Measurements from ENCODE around the gene CRTC1.

CRTC1 gene

GRCh38 chr19:18761531-18762110, 78.1 kb downstream of the CRTC1 start:
- TF ChIP-seq TAF1 (IDR thresholded peaks at IDR 0.05; ENCODE audit: borderline replicate concordance, insufficient read depth, low read length) (no peak), FOXP2 (optimal IDR thresholded peaks at IDR 0.05; ENCODE audit: borderline replicate concordance, extremely low read depth, extremely low read length, insufficient read depth) (no peak), SIN3A (IDR thresholded peaks at IDR 0.05; ENCODE audit: borderline replicate concordance, insufficient read depth, low read length) (no peak), REST (IDR thresholded peaks at IDR 0.05; ENCODE audit: insufficient read depth in 1 of 2, low read depth in 2 of 2, low read length in 2 of 2) (no peak), POLR2AphosphoS5 (IDR thresholded peaks at IDR 0.05; ENCODE audit: low read depth, low read length) (no peak)

- TF ChIP-seq FOXP2 (optimal IDR thresholded peaks at IDR 0.05; ENCODE audit: borderline replicate concordance, extremely low read depth, extremely low read length, insufficient read depth) (peak; percentile 7), TAF1 (IDR thresholded peaks at IDR 0.05; ENCODE audit: borderline replicate concordance, insufficient read depth, low read length) (no peak), REST (IDR thresholded peaks at IDR 0.05; ENCODE audit: insufficient read depth in 1 of 2, low read depth in 2 of 2, low read length in 2 of 2) (no peak)
Measured at GRCh38 chr19:18762125-18763023, 78.9 kb downstream of the CRTC1 start.

- TF ChIP-seq REST (IDR thresholded peaks at IDR 0.05; ENCODE audit: insufficient read depth in 1 of 2, low read depth in 2 of 2, low read length in 2 of 2) (no peak), POLR2AphosphoS5 (IDR thresholded peaks at IDR 0.05; ENCODE audit: low read depth, low read length) (no peak), FOXP2 (optimal IDR thresholded peaks at IDR 0.05; ENCODE audit: borderline replicate concordance, extremely low read depth, extremely low read length, insufficient read depth) (no peak), SIN3A (IDR thresholded peaks at IDR 0.05; ENCODE audit: borderline replicate concordance, insufficient read depth, low read length) (no peak), TAF1 (IDR thresholded peaks at IDR 0.05; ENCODE audit: borderline replicate concordance, insufficient read depth, low read length) (no peak)
Measured at GRCh38 chr19:18763674-18764590, 80.5 kb downstream of the CRTC1 start.

DNA sequence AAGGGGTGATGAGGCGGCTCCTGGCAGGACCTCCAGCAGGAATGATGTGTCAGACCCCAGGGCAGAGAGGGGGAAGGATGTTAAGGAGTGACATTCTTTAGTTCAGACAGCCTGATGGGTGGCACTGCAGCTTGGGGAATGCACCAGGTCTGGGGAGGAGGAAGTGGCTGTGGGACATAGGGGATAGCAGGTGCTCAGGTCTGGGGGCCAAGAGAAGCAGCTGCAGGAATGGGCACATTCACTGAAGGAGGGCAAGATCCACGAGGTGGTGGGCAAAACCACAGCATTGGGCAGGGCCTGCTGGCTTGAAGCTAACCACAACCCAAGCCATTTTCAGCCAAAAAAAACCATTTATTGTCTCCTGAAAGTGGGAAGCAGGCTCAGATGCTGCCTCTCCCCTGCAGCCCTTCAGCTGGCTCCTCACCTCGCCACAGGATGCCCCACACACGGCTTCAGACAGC, 81.1 kb downstream of the CRTC1 start:
- TF ChIP-seq SIN3A (IDR thresholded peaks at IDR 0.05; ENCODE audit: borderline replicate concordance, insufficient read depth, low read length) (no peak), POLR2AphosphoS5 (IDR thresholded peaks at IDR 0.05; ENCODE audit: low read depth, low read length) (no peak), TAF1 (IDR thresholded peaks at IDR 0.05; ENCODE audit: borderline replicate concordance, insufficient read depth, low read length) (no peak), FOXP2 (optimal IDR thresholded peaks at IDR 0.05; ENCODE audit: borderline replicate concordance, extremely low read depth, extremely low read length, insufficient read depth) (no peak), REST (IDR thresholded peaks at IDR 0.05; ENCODE audit: insufficient read depth in 1 of 2, low read depth in 2 of 2, low read length in 2 of 2) (no peak)
